Measurements from ENCODE around the gene RRAGD. TPM values are rescaled to one million over a fixed set of nuclear protein-coding genes. Genes with fewer than 3 reads are reported as not detected.

Gene RRAGD
- total and polyA plus RNA-seq, 2 of the 13 experiments (the other 11 are each of a cell fraction or from before 2014, with no cell fraction given) = 0.35 to 0.53 TPM

DNA sequence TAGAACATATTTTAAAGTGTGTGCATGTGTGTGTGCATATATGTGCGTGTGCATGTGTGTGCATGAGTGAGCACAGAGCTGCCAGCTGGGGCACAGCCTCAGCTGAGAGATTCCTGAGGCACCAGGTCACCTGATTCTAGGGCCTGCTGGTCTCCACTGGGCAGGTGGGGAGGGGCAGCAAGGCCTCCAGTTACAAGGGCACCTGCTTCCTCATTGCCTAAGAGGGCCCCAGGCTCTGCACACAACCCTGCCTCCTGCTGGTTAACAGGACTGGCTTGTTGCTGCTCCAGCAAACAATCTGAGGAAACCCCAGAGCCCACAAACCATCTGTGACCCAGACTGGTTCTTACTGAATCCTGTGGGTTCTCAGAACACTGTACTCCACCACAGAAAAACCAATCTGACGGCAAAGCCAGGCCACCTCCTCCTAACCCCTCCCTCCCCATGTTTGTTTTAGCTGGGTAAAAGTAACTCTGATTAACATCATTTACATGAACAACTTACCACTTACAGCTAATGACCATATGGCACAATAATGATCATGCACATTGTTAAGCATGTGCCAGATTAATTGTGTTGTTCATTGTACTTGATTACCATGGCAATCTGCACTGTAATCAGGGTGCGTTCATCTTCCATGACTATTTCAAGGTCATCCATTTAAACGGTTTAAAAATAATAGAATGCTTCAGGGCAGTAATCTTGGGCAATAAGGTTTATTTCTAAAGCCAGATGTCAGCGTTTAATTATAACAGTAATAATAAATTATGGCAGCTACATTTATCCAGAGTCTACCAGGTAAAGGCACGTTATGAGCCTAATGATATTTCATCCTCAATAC lies 36.4 kb downstream of the RRAGD start:
- ATAC-seq (peak; percentile 98), DNase-seq (ENCODE audit: low spot score) (peak; percentile 80), FAIRE-seq (no peak)
- no peak overlapping the region for H3K27ac ChIP-seq (ENCODE audit: extremely low read length, insufficient read depth, low read length)
- H3K27me3 ChIP-seq (ENCODE audit: control insufficient read depth in 1 of 2, insufficient read depth in 2 of 2, low read length in 2 of 2) = no peaks in the 10 kb centered on the region; a peak in 1 of 5 replicates
- no peaks in the 10 kb centered on the region for H3K79me2 ChIP-seq (ENCODE audit: insufficient read depth, low read length)
- H3K4me1 ChIP-seq (ENCODE audit: insufficient read depth, low read length) = 0 out of 2 replicates have a peak, but pooled peaks cover 7% of the 10 kb centered on the region
- BruUV-seq (replicated peaks) = no TSS peak
- CTCF ChIA-PET (ENCODE audit: low intra/inter-chr PET ratio, low total read pairs) = interaction anchor here (0.6 to 1.3 kb wide), 2 partner anchors 64 kb away, joined by 3 to 4 read pairs; no protein-coding TSS in a partner anchor
- POLR2A ChIA-PET = interaction anchor here (0.6 to 0.8 kb wide), 2 partner anchors 23 to 42 kb away, joined by 3 read pairs; no protein-coding TSS in a partner anchor
- no peak overlapping the region for H2AFZ ChIP-seq (ENCODE audit: low read length)
- H3K36me3 ChIP-seq (replicated peaks in 1 of 2; ENCODE audit: control insufficient read depth in 1 of 2, insufficient read depth in 2 of 2, low read length in 2 of 2) = no peaks in the 10 kb centered on the region
- no peak overlapping the region for H3K9ac ChIP-seq (ENCODE audit: insufficient read depth, low read depth, low read length)
- H3K4me3 ChIP-seq (replicated peaks in 1 of 3; ENCODE audit: insufficient read depth in 1 of 3, low read depth in 2 of 3, low read length in 3 of 3) = no peak overlapping the region
- intact Hi-C loops (cut with micrococcal nuclease; ENCODE audit: unreplicated experiment) = loop anchor here (5.0 to 10.0 kb wide), 2 partner anchors 237 to 391 kb away; no protein-coding TSS in a partner anchor
- H4K20me1 ChIP-seq (ENCODE audit: insufficient read depth, low read length) = no peaks in the 10 kb centered on the region
- no peak overlapping the region for H3K4me2 ChIP-seq (ENCODE audit: low read depth, low read length)
- 57% methylated on average over 6 of the region's 6 CpGs for WGBS (ENCODE audit: low lambda C conversion rate)
- in situ Hi-C loops (cut with HindIII; ENCODE audit: extremely low pct_ligation_motif_present, low pct_unique_long_range_greater_than_20kb) = no loop called here
- H3K9me3 ChIP-seq (ENCODE audit: low read length) = no peaks in the 10 kb centered on the region
- peak; percentile 38; the same call in 1 of the 2 replicates for TF ChIP-seq ZNF281 (CRISPR knock-in tag; IDR thresholded peaks at IDR 0.05; ENCODE audit: borderline replicate concordance)
- no peak for TF ChIP-seq ZNF180 (CRISPR knock-in tag; IDR thresholded peaks at IDR 0.05; ENCODE audit: borderline replicate concordance, low read depth)
- TF ChIP-seq, protein P1, sequence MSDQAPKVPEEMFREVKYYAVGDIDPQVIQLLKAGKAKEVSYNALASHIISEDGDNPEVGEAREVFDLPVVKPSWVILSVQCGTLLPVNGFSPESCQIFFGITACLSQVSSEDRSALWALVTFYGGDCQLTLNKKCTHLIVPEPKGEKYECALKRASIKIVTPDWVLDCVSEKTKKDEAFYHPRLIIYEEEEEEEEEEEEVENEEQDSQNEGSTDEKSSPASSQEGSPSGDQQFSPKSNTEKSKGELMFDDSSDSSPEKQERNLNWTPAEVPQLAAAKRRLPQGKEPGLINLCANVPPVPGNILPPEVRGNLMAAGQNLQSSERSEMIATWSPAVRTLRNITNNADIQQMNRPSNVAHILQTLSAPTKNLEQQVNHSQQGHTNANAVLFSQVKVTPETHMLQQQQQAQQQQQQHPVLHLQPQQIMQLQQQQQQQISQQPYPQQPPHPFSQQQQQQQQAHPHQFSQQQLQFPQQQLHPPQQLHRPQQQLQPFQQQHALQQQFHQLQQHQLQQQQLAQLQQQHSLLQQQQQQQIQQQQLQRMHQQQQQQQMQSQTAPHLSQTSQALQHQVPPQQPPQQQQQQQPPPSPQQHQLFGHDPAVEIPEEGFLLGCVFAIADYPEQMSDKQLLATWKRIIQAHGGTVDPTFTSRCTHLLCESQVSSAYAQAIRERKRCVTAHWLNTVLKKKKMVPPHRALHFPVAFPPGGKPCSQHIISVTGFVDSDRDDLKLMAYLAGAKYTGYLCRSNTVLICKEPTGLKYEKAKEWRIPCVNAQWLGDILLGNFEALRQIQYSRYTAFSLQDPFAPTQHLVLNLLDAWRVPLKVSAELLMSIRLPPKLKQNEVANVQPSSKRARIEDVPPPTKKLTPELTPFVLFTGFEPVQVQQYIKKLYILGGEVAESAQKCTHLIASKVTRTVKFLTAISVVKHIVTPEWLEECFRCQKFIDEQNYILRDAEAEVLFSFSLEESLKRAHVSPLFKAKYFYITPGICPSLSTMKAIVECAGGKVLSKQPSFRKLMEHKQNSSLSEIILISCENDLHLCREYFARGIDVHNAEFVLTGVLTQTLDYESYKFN (CRISPR knock-in tag; conservative IDR thresholded peaks at IDR 0.05) = 0 out of 2 replicates have a peak, but pooled peaks have one; percentile 25
- TF ChIP-seq SAP130 (CRISPR knock-in tag; IDR thresholded peaks at IDR 0.05; ENCODE audit: low read depth) = 0 out of 2 replicates have a peak, but pooled peaks have one; percentile 15
- no peak for TF ChIP-seq ZNF615 (CRISPR knock-in tag; IDR thresholded peaks at IDR 0.05; ENCODE audit: borderline replicate concordance)
- no peak for TF ChIP-seq NFKBIZ (CRISPR knock-in tag; IDR thresholded peaks at IDR 0.05)
- TF ChIP-seq TFDP2 (CRISPR knock-in tag; IDR thresholded peaks at IDR 0.05) = no peak
- peak; percentile 44; the same call in 1 of the 2 replicates for TF ChIP-seq ZNF644 (CRISPR knock-in tag; IDR thresholded peaks at IDR 0.05; ENCODE audit: low read depth)
- no peak for TF ChIP-seq MTF2 (CRISPR knock-in tag; IDR thresholded peaks at IDR 0.05; ENCODE audit: borderline replicate concordance)
- no peak for TF ChIP-seq RFX5 (IDR thresholded peaks at IDR 0.05; ENCODE audit: low read depth, low read length)
- peak; percentile 81 for TF ChIP-seq ELF3 (CRISPR knock-in tag; IDR thresholded peaks at IDR 0.05)
- TF ChIP-seq ZNF234 (CRISPR knock-in tag; conservative IDR thresholded peaks at IDR 0.05) = no peak
- TF ChIP-seq, protein P2, sequence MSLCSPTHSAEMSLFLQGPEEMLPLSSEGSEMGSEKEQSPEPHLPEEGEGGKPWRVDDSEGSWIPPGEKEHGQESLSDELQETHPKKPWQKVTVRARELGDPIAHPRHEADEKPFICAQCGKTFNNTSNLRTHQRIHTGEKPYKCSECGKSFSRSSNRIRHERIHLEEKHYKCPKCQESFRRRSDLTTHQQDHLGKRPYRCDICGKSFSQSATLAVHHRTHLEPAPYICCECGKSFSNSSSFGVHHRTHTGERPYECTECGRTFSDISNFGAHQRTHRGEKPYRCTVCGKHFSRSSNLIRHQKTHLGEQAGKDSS (CRISPR knock-in tag; IDR thresholded peaks at IDR 0.05; ENCODE audit: borderline replicate concordance, low read depth) = no peak

All from HepG2 (cell line).